ENCODE measurements around the gene KNL1. TPM values are rescaled to one million over a fixed set of nuclear protein-coding genes. Genes with fewer than 3 reads are reported as not detected.
A peak's percentile ranks its signal among the peaks of the same experiment; 100 is the strongest.

Gene KNL1
- total and polyA plus RNA-seq, 2 donors (not counting 3 experiments of a cell fraction or from before 2014, with no cell fraction given) = 4.0 to 31.8 TPM

DNA sequence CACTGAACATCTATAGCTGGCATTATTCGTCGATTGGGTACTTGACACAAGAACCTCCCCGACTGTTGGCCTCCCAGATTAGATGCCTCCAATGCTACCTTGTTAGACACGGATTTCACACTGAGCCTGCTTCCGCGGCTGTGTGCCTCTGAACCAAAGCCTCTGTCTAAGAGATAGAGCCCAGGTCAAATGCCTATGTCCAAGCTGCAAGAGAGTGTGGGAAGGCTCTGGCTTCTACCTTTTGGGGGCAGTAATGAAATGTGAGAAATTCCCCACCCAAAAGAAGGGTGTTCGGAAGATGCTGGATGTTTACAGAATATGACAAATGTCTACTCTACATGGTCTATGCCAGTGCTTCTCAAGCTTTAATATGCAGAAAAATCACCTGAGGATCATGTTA, 26.9 kb upstream of the KNL1 start:
- Histone ChIP-seq H3K9me3 (replicated peaks; ENCODE audit: control insufficient read depth, insufficient read depth, low read length) (no peaks in the 10 kb centered on the region), H3K36me3 (ENCODE audit: control insufficient read depth in 2 of 2, extremely low read depth in 1 of 2, insufficient read depth in 2 of 2, low read length in 2 of 2) (peaks cover 0 to 4% of the 10 kb centered on the region in 2 experiments), H3K9ac (replicated peaks; ENCODE audit: extremely low read depth, insufficient read depth, low read length) (no peak overlapping the region), H3K4me1 (ENCODE audit: control insufficient read depth, extremely low read depth, insufficient read depth, low read length) (peaks cover 22% of the 10 kb centered on the region), H3K9me1 (replicated peaks; ENCODE audit: control insufficient read depth, extremely low read depth, insufficient read depth, low read length) (no peaks in the 10 kb centered on the region), H4K20me1 (replicated peaks; ENCODE audit: control insufficient read depth, extremely low read depth, insufficient read depth, low read length) (no peaks in the 10 kb centered on the region), H3K27me3 (ENCODE audit: control insufficient read depth in 2 of 2, insufficient read depth in 2 of 2, low read length in 2 of 2) (no peaks in the 10 kb centered on the region), H3K4me3 (replicated peaks in 1 of 3; ENCODE audit: insufficient read depth in 1 of 3, low read depth in 1 of 3, low read length in 3 of 3) (no peak overlapping the region), H3K79me2 (ENCODE audit: control insufficient read depth, insufficient read depth, low read length) (peaks cover 22% of the 10 kb centered on the region), H3K4me2 (ENCODE audit: insufficient read depth, low read length) (no peak overlapping the region), H2AFZ (ENCODE audit: low read depth, low read length) (no peak overlapping the region), H3K27ac (ENCODE audit: insufficient read depth, low read depth, low read length) (no peak overlapping the region)
- intact Hi-C loops (cut with micrococcal nuclease) (loop anchor here (10.0 kb wide), 1 partner anchor 328 kb away; the partner anchor contains the start of gene VPS18), dilution Hi-C loops (cut with MboI; ENCODE audit: extremely low pct_ligation_motif_present, low sequenced_read_pairs) (no loop called here)
- CTCF ChIA-PET = interaction anchor here (1.2 to 2.2 kb wide), 2 partner anchors 23 to 32 kb away, joined by 3 to 13 read pairs; no protein-coding TSS in a partner anchor
- BruUV-seq (replicated peaks) = no TSS peak
- DNase-seq (ENCODE audit: low read depth, low spot score) (peak; percentile 13), FAIRE-seq (no peak)
- POLR2A ChIA-PET = no interaction called here
- no peak for TF ChIP-seq FOS (IDR thresholded peaks at IDR 0.05; ENCODE audit: borderline replicate concordance, insufficient read depth, low read length)
- TF ChIP-seq POLR2AphosphoS5 (IDR thresholded peaks at IDR 0.05; ENCODE audit: insufficient read depth, low read depth, low read length) = no peak
- TF ChIP-seq CTCF (IDR thresholded peaks at IDR 0.05; ENCODE audit: extremely low read depth in 1 of 2, insufficient read depth in 1 of 2, low read depth in 1 of 2, low read length in 2 of 2) = peak; percentile 16 to 23

Data from endothelial cell of umbilical vein (primary cell).